GM21737 (cell line): ENCODE results near the gene GALNT11.
"Not testable (repeated sequence)": the region's sequence is repeated elsewhere in the genome, so short reads cannot be mapped to it uniquely, and the experiment has no call there.

ENCODE experiments used
- ATAC-seq: cut with Tn5 transposase; IDR thresholded peaks from one replicate; pipeline ENCODE4 v1.9.1; 2021; ENCODE audit warnings: mild to moderate bottlenecking, moderate library complexity; ENCODE audit not compliant: unreplicated experiment

The GALNT11 gene

GRCh38 chr7:152027491-152028365 is 2.3 kb downstream of the GALNT11 start:
- not testable (repeated sequence) for ATAC-seq

GRCh38 chr7:152030059-152030458 is 4.6 kb downstream of the GALNT11 start:
- not testable (repeated sequence) for ATAC-seq

- ATAC-seq: not testable (repeated sequence)
These were observed 5.2 kb downstream of the GALNT11 start for GRCh38 chr7:152030639-152031038.

GRCh38 chr7:152035817-152036216 is 10.3 kb downstream of the GALNT11 start:
- ATAC-seq: no peak

- not testable (repeated sequence) for ATAC-seq
These were observed 12.9 kb downstream of the GALNT11 start for GRCh38 chr7:152038410-152038809.

GRCh38 chr7:152043086-152043485 is 17.6 kb downstream of the GALNT11 start:
- not testable (repeated sequence) for ATAC-seq

- not testable (repeated sequence) for ATAC-seq
These were observed 19.4 kb downstream of the GALNT11 start for GRCh38 chr7:152044909-152045308.

GRCh38 chr7:152046531-152046930 is 21.1 kb downstream of the GALNT11 start:
- no peak for ATAC-seq

- ATAC-seq: no peak
These were observed 22.6 kb downstream of the GALNT11 start for GRCh38 chr7:152048051-152048450.

GRCh38 chr7:152050547-152050971 is 25.1 kb downstream of the GALNT11 start:
- ATAC-seq: no peak

GRCh38 chr7:152051968-152052367 is 26.5 kb downstream of the GALNT11 start:
- ATAC-seq: no peak

- ATAC-seq: no peak
These were observed 27.3 kb downstream of the GALNT11 start for GRCh38 chr7:152052771-152053170.

GRCh38 chr7:152054367-152055230 is 29.1 kb downstream of the GALNT11 start:
- ATAC-seq: no peak

GRCh38 chr7:152056621-152057274 is 31.3 kb downstream of the GALNT11 start:
- no peak for ATAC-seq

GRCh38 chr7:152059311-152059710 is 33.8 kb downstream of the GALNT11 start:
- no peak for ATAC-seq

- not testable (repeated sequence) for ATAC-seq
These were observed 35.6 kb downstream of the GALNT11 start for GRCh38 chr7:152061086-152061485.

- ATAC-seq: not testable (repeated sequence)
These were observed 37.7 kb downstream of the GALNT11 start for GRCh38 chr7:152063192-152063591.

- ATAC-seq: not testable (repeated sequence)
These were observed 38.3 kb downstream of the GALNT11 start for GRCh38 chr7:152063821-152064220.

GRCh38 chr7:152065800-152066344 is 40.4 kb downstream of the GALNT11 start:
- ATAC-seq: not testable (repeated sequence)

GRCh38 chr7:152072421-152072820 is 46.9 kb downstream of the GALNT11 start:
- no peak for ATAC-seq

GRCh38 chr7:152073352-152073751 is 47.9 kb downstream of the GALNT11 start:
- ATAC-seq: no peak
